Smooth muscle cell (in vitro differentiated cells): ENCODE results near the gene LRRC3. TPM values are rescaled to one million over a fixed set of nuclear protein-coding genes. Genes with fewer than 3 reads are reported as not detected.

Experiments
- DNase-seq: peaks from one replicate; lab custom pipeline; 2025; ENCODE audit not compliant: unreplicated experiment; lab: John Stamatoyannopoulos, UW
- H2AFZ ChIP-seq: fragments of 200-600 bp; sonication (generic); 2 replicates; pipeline ENCODE4 v1.6.0; 2016; ENCODE audit warnings: antibody characterized with exemption, low read depth, mild to moderate bottlenecking
- H3F3A ChIP-seq: fragments of 200-600 bp; sonication (generic); 2 replicates; pipeline ENCODE4 v1.6.0; 2017; ENCODE audit warnings: antibody characterized with exemption, low read depth
- H3K27ac ChIP-seq: fragments of 200-600 bp; sonication (generic); 2 replicates; pipeline ENCODE4 v1.5.1; 2016; ENCODE audit warnings: low read depth, mild to moderate bottlenecking
- H3K27me3 ChIP-seq: fragments of 200-600 bp; sonication (generic); 2 replicates; pipeline ENCODE4 v1.6.1; 2016; ENCODE audit warnings: low read depth, mild to moderate bottlenecking
- H3K36me3 ChIP-seq: fragments of 200-600 bp; sonication (generic); 2 replicates; pipeline ENCODE4 v1.5.1; 2016; ENCODE audit warnings: low read depth
- H3K4me1 ChIP-seq: fragments of 200-600 bp; sonication (generic); 2 replicates; pipeline ENCODE4 v1.5.1; 2016; ENCODE audit warnings: low read depth
- H3K4me2 ChIP-seq: fragments of 200-600 bp; sonication (generic); 2 replicates; pipeline ENCODE4 v1.6.0; 2016; ENCODE audit warnings: mild to moderate bottlenecking
- H3K4me3 ChIP-seq: fragments of 200-600 bp; sonication (generic); 2 replicates; pipeline ENCODE4 v1.5.1; 2016; ENCODE audit warnings: mild to moderate bottlenecking
- H3K79me2 ChIP-seq: fragments of 200-600 bp; sonication (generic); 2 replicates; pipeline ENCODE4 v1.6.0; 2016; ENCODE audit warnings: low read depth, mild to moderate bottlenecking
- H3K9ac ChIP-seq: fragments of 200-600 bp; sonication (generic); 2 replicates; pipeline ENCODE4 v1.6.0; 2016; ENCODE audit warnings: low read depth
- H3K9me3 ChIP-seq: fragments of 200-600 bp; sonication (generic); replicated peaks from 2 replicates; pipeline ENCODE4 v1.5.1; 2016; ENCODE audit warnings: low read depth
- H4K20me1 ChIP-seq: fragments of 200-600 bp; sonication (generic); 2 replicates; pipeline ENCODE4 v1.6.0; 2016; ENCODE audit warnings: low read depth
- WGBS: methylation state at CpG from one replicate; pipeline ENCODE4 v1.1.7; 2016; ENCODE audit warnings: low lambda C conversion rate; 5-methylcytosine and 5-hydroxymethylcytosine counted together
- polyA plus RNA-seq: library from polyadenylated mRNA; unstranded; fragments of >200 nt; fragmentation: Nextera tagmentation; extraction: Ambion mirVana; gene quantifications from 2 replicates; pipeline ENCODE4 v1.2.1, GENCODE V29; 2016
- total RNA-seq: library from RNA; depleted of rRNA; stranded (reverse); fragments of >200 nt; gene quantifications from 2 replicates; pipeline ENCODE4 v1.2.3, GENCODE V29; 2014
- TF ChIP-seq, protein P1 (sequence below): fragments of 200-600 bp; sonication (generic); IDR thresholded peaks from 2 replicates; pipeline ENCODE4 v1.5.1; 2017; ENCODE audit warnings: borderline replicate concordance, mild to moderate bottlenecking, antibody characterized with exemption; ENCODE audit not compliant: insufficient read depth, poor library complexity, severe bottlenecking

The LRRC3 gene
- total and polyA plus RNA-seq, 2 experiments from 2014 or later: 4.9 to 5.3 TPM

GRCh38 chr21:44441041-44441400 lies 14.3 kb upstream of the LRRC3 start:
- Histone ChIP-seq H3K79me2 (no peaks in the 10 kb centered on the region), H3K27ac (no peak overlapping the region), H3K36me3 (no peaks in the 10 kb centered on the region), H4K20me1 (no peaks in the 10 kb centered on the region), H3K4me2 (no peak overlapping the region), H3K4me3 (no peak overlapping the region), H3K9ac (no peak overlapping the region), H3F3A (no peaks in the 10 kb centered on the region), H3K4me1 (no peaks in the 10 kb centered on the region), H3K27me3 (no peaks in the 10 kb centered on the region), H2AFZ (no peak overlapping the region), H3K9me3 (no peaks in the 10 kb centered on the region)
- 90% methylated on average over 8 of the region's 10 CpGs for WGBS
- DNase-seq: no peak
- TF ChIP-seq, protein P1, sequence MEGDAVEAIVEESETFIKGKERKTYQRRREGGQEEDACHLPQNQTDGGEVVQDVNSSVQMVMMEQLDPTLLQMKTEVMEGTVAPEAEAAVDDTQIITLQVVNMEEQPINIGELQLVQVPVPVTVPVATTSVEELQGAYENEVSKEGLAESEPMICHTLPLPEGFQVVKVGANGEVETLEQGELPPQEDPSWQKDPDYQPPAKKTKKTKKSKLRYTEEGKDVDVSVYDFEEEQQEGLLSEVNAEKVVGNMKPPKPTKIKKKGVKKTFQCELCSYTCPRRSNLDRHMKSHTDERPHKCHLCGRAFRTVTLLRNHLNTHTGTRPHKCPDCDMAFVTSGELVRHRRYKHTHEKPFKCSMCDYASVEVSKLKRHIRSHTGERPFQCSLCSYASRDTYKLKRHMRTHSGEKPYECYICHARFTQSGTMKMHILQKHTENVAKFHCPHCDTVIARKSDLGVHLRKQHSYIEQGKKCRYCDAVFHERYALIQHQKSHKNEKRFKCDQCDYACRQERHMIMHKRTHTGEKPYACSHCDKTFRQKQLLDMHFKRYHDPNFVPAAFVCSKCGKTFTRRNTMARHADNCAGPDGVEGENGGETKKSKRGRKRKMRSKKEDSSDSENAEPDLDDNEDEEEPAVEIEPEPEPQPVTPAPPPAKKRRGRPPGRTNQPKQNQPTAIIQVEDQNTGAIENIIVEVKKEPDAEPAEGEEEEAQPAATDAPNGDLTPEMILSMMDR: no peak

- 93% methylated on average over 20 of the region's 20 CpGs for WGBS
- H3K4me1 ChIP-seq: no peaks in the 10 kb centered on the region
- H3K36me3 ChIP-seq: no peaks in the 10 kb centered on the region
- no peaks in the 10 kb centered on the region for H4K20me1 ChIP-seq
- no peak overlapping the region for H3K9ac ChIP-seq
- H3K4me2 ChIP-seq: no peak overlapping the region
- H3K79me2 ChIP-seq: no peaks in the 10 kb centered on the region
- H3K27ac ChIP-seq: no peak overlapping the region
- TF ChIP-seq, protein P1: no peak
- no peak overlapping the region for H3K4me3 ChIP-seq
- H2AFZ ChIP-seq: no peak overlapping the region
- no peak for DNase-seq
- H3F3A ChIP-seq: no peaks in the 10 kb centered on the region
- H3K27me3 ChIP-seq: no peaks in the 10 kb centered on the region
- H3K9me3 ChIP-seq: no peaks in the 10 kb centered on the region
Observed at GRCh38 chr21:44441581-44442265, 13.6 kb upstream of the LRRC3 start.

- no peak overlapping the region for H3K4me3 ChIP-seq
- H3F3A ChIP-seq: no peaks in the 10 kb centered on the region
- WGBS: 88% methylated on average over 19 of the region's 19 CpGs
- H3K27ac ChIP-seq: no peak overlapping the region
- DNase-seq: no peak
- H3K9ac ChIP-seq: no peak overlapping the region
- no peaks in the 10 kb centered on the region for H3K4me1 ChIP-seq
- H3K9me3 ChIP-seq: no peaks in the 10 kb centered on the region
- no peaks in the 10 kb centered on the region for H3K79me2 ChIP-seq
- no peaks in the 10 kb centered on the region for H3K27me3 ChIP-seq
- no peaks in the 10 kb centered on the region for H3K36me3 ChIP-seq
- H2AFZ ChIP-seq: no peak overlapping the region
- no peaks in the 10 kb centered on the region for H4K20me1 ChIP-seq
- TF ChIP-seq, protein P1: no peak
- no peak overlapping the region for H3K4me2 ChIP-seq
Observed at GRCh38 chr21:44442266-44443125, 12.8 kb upstream of the LRRC3 start.
